Astrocyte (in vitro differentiated cells and primary cell): ENCODE results near the gene ULK3. TPM values are rescaled to one million over a fixed set of nuclear protein-coding genes. Genes with fewer than 3 reads are reported as not detected.

Experiments
- DNase-seq: peaks from one replicate; pipeline ENCODE4 v3.0.0-alpha.2; 2010; ENCODE audit warnings: low read depth
- FAIRE-seq: peaks from 2 replicates; lab custom pipeline; 2011; peaks lifted over from hg19 to GRCh38; lab: Jason Lieb, UNC
- H2AFZ ChIP-seq: 2 replicates; pipeline ENCODE4 v1.6.0; 2012; ENCODE audit warnings: low read depth, low read length, inconsistent platforms
- H3K27ac ChIP-seq: 2 replicates; pipeline ENCODE4 v1.5.1; 2011; ENCODE audit warnings: low read depth, low read length, inconsistent platforms
- H3K27me3 ChIP-seq: 2 replicates; pipeline ENCODE4 v1.6.0; 2011; ENCODE audit warnings: low read length, inconsistent platforms; ENCODE audit not compliant: insufficient read depth
- H3K36me3 ChIP-seq: 2 replicates; pipeline ENCODE4 v1.5.1; 2011; ENCODE audit warnings: low read length, inconsistent platforms; ENCODE audit not compliant: insufficient read depth
- H3K4me1 ChIP-seq: 2 replicates; pipeline ENCODE4 v1.5.1; 2011; ENCODE audit warnings: low read length, inconsistent platforms; ENCODE audit not compliant: insufficient read depth
- H3K4me2 ChIP-seq: 2 replicates; pipeline ENCODE4 v1.6.0; 2012; ENCODE audit warnings: low read length, inconsistent platforms
- H3K4me3 ChIP-seq: 2 replicates; pipeline ENCODE4 v1.5.1; 2011; ENCODE audit warnings: low read depth, mild to moderate bottlenecking, low read length, inconsistent platforms; ENCODE audit not compliant: insufficient read depth
- H3K79me2 ChIP-seq: 2 replicates; pipeline ENCODE4 v1.6.0; 2012; ENCODE audit warnings: mild to moderate bottlenecking, low read length, inconsistent platforms; ENCODE audit not compliant: insufficient read depth
- H3K9ac ChIP-seq: 2 replicates; pipeline ENCODE4 v1.6.0; 2012; ENCODE audit warnings: mild to moderate bottlenecking, low read length, inconsistent platforms
- H3K9me3 ChIP-seq: 2 replicates; pipeline ENCODE4 v1.5.1; 2012; ENCODE audit warnings: low read depth, mild to moderate bottlenecking, low read length, inconsistent platforms; ENCODE audit not compliant: insufficient read depth
- H4K20me1 ChIP-seq: 2 replicates; pipeline ENCODE4 v1.6.0; 2012; ENCODE audit warnings: low read length, inconsistent platforms; ENCODE audit not compliant: insufficient read depth
- H3K27ac Mint-ChIP-seq: one replicate; pipeline ENCODE4 v1.8.0; 2021; ENCODE audit warnings: mild to moderate bottlenecking, mixed read lengths; ENCODE audit not compliant: unreplicated experiment
- H3K27me3 Mint-ChIP-seq: one replicate; pipeline ENCODE4 v1.8.0; 2021; ENCODE audit warnings: low read depth, mixed read lengths; ENCODE audit not compliant: unreplicated experiment
- H3K36me3 Mint-ChIP-seq: one replicate; pipeline ENCODE4 v1.8.0; 2021; ENCODE audit warnings: low read depth, mixed read lengths; ENCODE audit not compliant: unreplicated experiment
- H3K4me1 Mint-ChIP-seq: one replicate; pipeline ENCODE4 v1.8.0; 2021; ENCODE audit warnings: low read depth, mixed read lengths; ENCODE audit not compliant: unreplicated experiment
- H3K4me3 Mint-ChIP-seq: one replicate; pipeline ENCODE4 v1.8.0; 2021; ENCODE audit warnings: mild to moderate bottlenecking, moderate library complexity, mixed read lengths; ENCODE audit not compliant: unreplicated experiment
- H3K9me3 Mint-ChIP-seq: one replicate; pipeline ENCODE4 v1.8.0; 2021; ENCODE audit warnings: mild to moderate bottlenecking, mixed read lengths; ENCODE audit not compliant: unreplicated experiment
- CTCF ChIP-seq: IDR thresholded peaks from 2 replicates; pipeline ENCODE4 v1.5.1; 2011; ENCODE audit warnings: low read depth, mild to moderate bottlenecking, inconsistent platforms, low read length, moderate library complexity; ENCODE audit not compliant: insufficient read depth
- EZH2 ChIP-seq: IDR thresholded peaks from 2 replicates; pipeline ENCODE4 v1.6.1; 2012; ENCODE audit warnings: mild to moderate bottlenecking, low read length, inconsistent platforms; ENCODE audit not compliant: insufficient read depth
- total RNA-seq: library from RNA; stranded (reverse); gene quantifications from 2 replicates; pipeline ENCODE4 v1.2.1, GENCODE V29; 2021

The ULK3 gene
- total RNA-seq, 1 donor from 2014 or later = 15.6 TPM

GRCh38 chr15:74821091-74821789, 21.7 kb downstream of the ULK3 start:
- Histone ChIP-seq H3K4me1 (peaks cover 8% of the 10 kb centered on the region), H3K36me3 (no peaks in the 10 kb centered on the region), H3K27me3 (peaks cover 5% of the 10 kb centered on the region), H3K9ac (no peak overlapping the region), H4K20me1 (no peaks in the 10 kb centered on the region), H3K4me2 (no peak overlapping the region), H3K9me3 (no peaks in the 10 kb centered on the region), H3K4me3 (no peak overlapping the region), H3K27ac (no peak overlapping the region), H2AFZ (no peak overlapping the region), H3K79me2 (no peaks in the 10 kb centered on the region)
- H3K27me3 Mint-ChIP-seq = peaks cover 42% of the 10 kb centered on the region
- FAIRE-seq (no peak), DNase-seq (no peak)
- no peaks in the 10 kb centered on the region for H3K36me3 Mint-ChIP-seq
- TF ChIP-seq CTCF = no peak
- TF ChIP-seq EZH2 = no peak
- H3K4me3 Mint-ChIP-seq = no peak overlapping the region
- no peaks in the 10 kb centered on the region for H3K9me3 Mint-ChIP-seq
- H3K4me1 Mint-ChIP-seq = peaks cover 7% of the 10 kb centered on the region
- H3K27ac Mint-ChIP-seq = no peak overlapping the region

GRCh38 chr15:74820056-74820455, 22.9 kb downstream of the ULK3 start:
- TF ChIP-seq EZH2 (no peak), CTCF (no peak)
- Mint-ChIP-seq H3K27ac (no peak overlapping the region), H3K36me3 (no peaks in the 10 kb centered on the region), H3K9me3 (no peaks in the 10 kb centered on the region), H3K4me3 (no peak overlapping the region), H3K27me3 (peaks cover 32% of the 10 kb centered on the region), H3K4me1 (peaks cover 7% of the 10 kb centered on the region)
- Histone ChIP-seq H3K27me3 (peaks cover 3% of the 10 kb centered on the region), H4K20me1 (no peaks in the 10 kb centered on the region), H3K79me2 (no peaks in the 10 kb centered on the region), H3K4me2 (no peak overlapping the region), H3K9ac (no peak overlapping the region), H3K4me3 (no peak overlapping the region), H3K36me3 (no peaks in the 10 kb centered on the region), H3K9me3 (no peaks in the 10 kb centered on the region), H2AFZ (no peak overlapping the region), H3K27ac (no peak overlapping the region), H3K4me1 (peaks cover 8% of the 10 kb centered on the region)
- DNase-seq (no peak), FAIRE-seq (no peak)

GRCh38 chr15:74817370-74817737, 25.6 kb downstream of the ULK3 start:
- Mint-ChIP-seq H3K27ac (no peak overlapping the region), H3K27me3 (peaks cover 17% of the 10 kb centered on the region), H3K9me3 (no peaks in the 10 kb centered on the region), H3K4me3 (no peak overlapping the region), H3K36me3 (no peaks in the 10 kb centered on the region), H3K4me1 (peaks cover 7% of the 10 kb centered on the region)
- no peaks in the 10 kb centered on the region for H3K36me3 ChIP-seq
- H3K4me2 ChIP-seq = no peak overlapping the region
- H3K9ac ChIP-seq = no peak overlapping the region
- no peak overlapping the region for H3K27ac ChIP-seq
- no peak overlapping the region for H2AFZ ChIP-seq
- TF ChIP-seq EZH2 (no peak), CTCF (no peak)
- no peaks in the 10 kb centered on the region for H3K27me3 ChIP-seq
- peaks cover 8% of the 10 kb centered on the region for H3K4me1 ChIP-seq
- H4K20me1 ChIP-seq = no peaks in the 10 kb centered on the region
- H3K79me2 ChIP-seq = no peaks in the 10 kb centered on the region
- H3K9me3 ChIP-seq = no peaks in the 10 kb centered on the region
- H3K4me3 ChIP-seq = no peak overlapping the region
- DNase-seq (no peak), FAIRE-seq (no peak)
